HEK293 (cell line): ENCODE measurements around the gene C2orf66.

Experiments
- CTCF ChIA-PET: fragments of 350-600 bp; formaldehyde crosslinking; extraction: SDS; loops from one replicate; lab custom pipeline; 2021; ENCODE audit warnings: antibody characterized with exemption; lab: Yijun Ruan, JAX
- POLR2A ChIA-PET: fragments of 300-600 bp; formaldehyde crosslinking; extraction: SDS; loops from one replicate; lab custom pipeline; 2020; ENCODE audit warnings: antibody characterized with exemption, inconsistent platforms; lab: Yijun Ruan, JAX
- H3K27ac ChIP-seq: fragments of 200-500 bp; sonication (Bioruptor generic); 2 replicates; pipeline ENCODE4 v1.5.1; 2014; ENCODE audit warnings: low read depth, low read length, control low read depth, inconsistent platforms; ENCODE audit errors: extremely low read depth
- H3K36me3 ChIP-seq, 2 experiments: fragments of 200-500 bp in 1 of 2; sonication (Bioruptor generic) in 1 of 2; 1 replicate in 1 of 2; 2 replicates in 1 of 2; pipeline ENCODE4 v1.5.1; 2014 to 2017; ENCODE audit warnings: inconsistent platforms in 2 of 2, low read length in 2 of 2; ENCODE audit not compliant: control insufficient read depth in 2 of 2, insufficient read depth in 1 of 2
- H3K4me1 ChIP-seq: fragments of 200-500 bp; sonication (Bioruptor generic); 2 replicates; pipeline ENCODE4 v1.5.1; 2014; ENCODE audit warnings: mild to moderate bottlenecking, low read length, inconsistent platforms; ENCODE audit not compliant: control insufficient read depth, insufficient read depth
- H3K4me3 ChIP-seq: 2 replicates; pipeline ENCODE4 v1.5.1; 2011; ENCODE audit warnings: low read depth, mild to moderate bottlenecking, control low read depth, low read length, moderate library complexity
- H3K9me3 ChIP-seq: fragments of 200-500 bp; sonication (Bioruptor generic); 2 replicates; pipeline ENCODE4 v1.5.1; 2014; ENCODE audit warnings: low read depth, low read length, inconsistent platforms; ENCODE audit not compliant: control insufficient read depth, insufficient read depth
- BCL11B ChIP-seq: fragments of 450-650 bp; formaldehyde crosslinking; IDR thresholded peaks from 2 replicates; pipeline ENCODE4 v1.5.1; 2016; ENCODE audit warnings: low read depth, missing biosample characterization, missing genetic modification characterization
- BCL6B ChIP-seq: fragments of 450-650 bp; formaldehyde crosslinking; IDR thresholded peaks from 2 replicates; pipeline ENCODE4 v1.5.1; 2017; ENCODE audit warnings: missing biosample characterization, missing genetic modification characterization
- EGR2 ChIP-seq: fragments of 450-650 bp; formaldehyde crosslinking; IDR thresholded peaks from 2 replicates; pipeline ENCODE4 v1.5.1; 2016; ENCODE audit warnings: low read depth, missing biosample characterization, missing genetic modification characterization
- HIC1 ChIP-seq: fragments of 450-650 bp; formaldehyde crosslinking; IDR thresholded peaks from 2 replicates; pipeline ENCODE4 v1.5.1; 2016; ENCODE audit warnings: missing biosample characterization, missing genetic modification characterization
- KLF1 ChIP-seq: fragments of 450-650 bp; formaldehyde crosslinking; IDR thresholded peaks from 2 replicates; pipeline ENCODE4 v1.5.1; 2016; ENCODE audit warnings: missing biosample characterization, missing genetic modification characterization
- MZF1 ChIP-seq: fragments of 450-650 bp; formaldehyde crosslinking; IDR thresholded peaks from 2 replicates; pipeline ENCODE4 v1.5.1; 2017; ENCODE audit warnings: missing biosample characterization, missing genetic modification characterization, borderline replicate concordance
- OSR2 ChIP-seq: fragments of 450-650 bp; formaldehyde crosslinking; IDR thresholded peaks from 2 replicates; pipeline ENCODE4 v1.5.1; 2016; ENCODE audit warnings: missing biosample characterization, missing genetic modification characterization
- REPIN1 ChIP-seq: fragments of 450-650 bp; formaldehyde crosslinking; IDR thresholded peaks from 2 replicates; pipeline ENCODE4 v1.5.1; 2017; ENCODE audit warnings: missing biosample characterization, missing genetic modification characterization, low read depth
- YY1 ChIP-seq: fragments of 450-650 bp; formaldehyde crosslinking; IDR thresholded peaks from 2 replicates; pipeline ENCODE4 v1.5.1; 2018; ENCODE audit warnings: missing biosample characterization, missing genetic modification characterization
- YY2 ChIP-seq: fragments of 450-650 bp; formaldehyde crosslinking; IDR thresholded peaks from 2 replicates; pipeline ENCODE4 v1.5.1; 2016; ENCODE audit warnings: missing biosample characterization, missing genetic modification characterization
- ZBTB8A ChIP-seq: fragments of 450-650 bp; formaldehyde crosslinking; IDR thresholded peaks from 2 replicates; pipeline ENCODE4 v1.5.1; 2016; ENCODE audit warnings: missing biosample characterization, missing genetic modification characterization
- ZFP41 ChIP-seq: fragments of 450-650 bp; formaldehyde crosslinking; IDR thresholded peaks from 2 replicates; pipeline ENCODE4 v1.5.1; 2016; ENCODE audit warnings: missing biosample characterization, missing genetic modification characterization, borderline replicate concordance
- ZNF214 ChIP-seq: fragments of 450-650 bp; formaldehyde crosslinking; IDR thresholded peaks from 2 replicates; pipeline ENCODE4 v1.5.1; 2017; ENCODE audit warnings: missing biosample characterization, mild to moderate bottlenecking, missing genetic modification characterization, borderline replicate concordance
- ZNF221 ChIP-seq: fragments of 450-650 bp; formaldehyde crosslinking; IDR thresholded peaks from 2 replicates; pipeline ENCODE4 v1.5.1; 2017; ENCODE audit warnings: missing biosample characterization, missing genetic modification characterization, borderline replicate concordance
- ZNF280C ChIP-seq: fragments of 450-650 bp; formaldehyde crosslinking; IDR thresholded peaks from 2 replicates; pipeline ENCODE4 v1.5.1; 2016; ENCODE audit warnings: missing biosample characterization, missing genetic modification characterization
- ZNF416 ChIP-seq: fragments of 450-650 bp; formaldehyde crosslinking; IDR thresholded peaks from 2 replicates; pipeline ENCODE4 v1.5.1; 2016; ENCODE audit warnings: missing biosample characterization, missing genetic modification characterization
- ZNF585B ChIP-seq: fragments of 450-650 bp; formaldehyde crosslinking; IDR thresholded peaks from 2 replicates; pipeline ENCODE4 v1.5.1; 2016; ENCODE audit warnings: missing biosample characterization, missing genetic modification characterization
- ZNF639 ChIP-seq: fragments of 450-650 bp; formaldehyde crosslinking; IDR thresholded peaks from 2 replicates; pipeline ENCODE4 v1.5.1; 2016; ENCODE audit warnings: missing biosample characterization, missing genetic modification characterization
- ZNF785 ChIP-seq: fragments of 450-650 bp; formaldehyde crosslinking; IDR thresholded peaks from 2 replicates; pipeline ENCODE4 v1.5.1; 2016; ENCODE audit warnings: missing biosample characterization, missing genetic modification characterization
- ZNF830 ChIP-seq: fragments of 450-650 bp; IDR thresholded peaks from 2 replicates; pipeline ENCODE4 v1.5.0; 2018; ENCODE audit warnings: missing biosample characterization, missing genetic modification characterization, low read depth, mild to moderate bottlenecking, moderate library complexity
- TF ChIP-seq, protein P1 (sequence below): fragments of 450-650 bp; formaldehyde crosslinking; IDR thresholded peaks from 2 replicates; pipeline ENCODE4 v1.5.1; 2016; ENCODE audit warnings: missing biosample characterization, missing genetic modification characterization
- TF ChIP-seq, protein P2 (sequence below): fragments of 450-650 bp; formaldehyde crosslinking; IDR thresholded peaks from 2 replicates; pipeline ENCODE4 v1.5.1; 2016; ENCODE audit warnings: missing biosample characterization, missing genetic modification characterization

Gene C2orf66

GRCh38 chr2:196808083-196808665, 981 bp downstream of the C2orf66 start:
- Histone ChIP-seq H3K27ac (no peak overlapping the region), H3K4me1 (no peaks in the 10 kb centered on the region), H3K36me3 (no peaks in the 10 kb centered on the region), H3K4me3 (no peak overlapping the region), H3K9me3 (no peaks in the 10 kb centered on the region)
- POLR2A ChIA-PET: no interaction called here
- no peak for TF ChIP-seq ZNF221 (tag by site-specific recombination)
- TF ChIP-seq, protein P1, sequence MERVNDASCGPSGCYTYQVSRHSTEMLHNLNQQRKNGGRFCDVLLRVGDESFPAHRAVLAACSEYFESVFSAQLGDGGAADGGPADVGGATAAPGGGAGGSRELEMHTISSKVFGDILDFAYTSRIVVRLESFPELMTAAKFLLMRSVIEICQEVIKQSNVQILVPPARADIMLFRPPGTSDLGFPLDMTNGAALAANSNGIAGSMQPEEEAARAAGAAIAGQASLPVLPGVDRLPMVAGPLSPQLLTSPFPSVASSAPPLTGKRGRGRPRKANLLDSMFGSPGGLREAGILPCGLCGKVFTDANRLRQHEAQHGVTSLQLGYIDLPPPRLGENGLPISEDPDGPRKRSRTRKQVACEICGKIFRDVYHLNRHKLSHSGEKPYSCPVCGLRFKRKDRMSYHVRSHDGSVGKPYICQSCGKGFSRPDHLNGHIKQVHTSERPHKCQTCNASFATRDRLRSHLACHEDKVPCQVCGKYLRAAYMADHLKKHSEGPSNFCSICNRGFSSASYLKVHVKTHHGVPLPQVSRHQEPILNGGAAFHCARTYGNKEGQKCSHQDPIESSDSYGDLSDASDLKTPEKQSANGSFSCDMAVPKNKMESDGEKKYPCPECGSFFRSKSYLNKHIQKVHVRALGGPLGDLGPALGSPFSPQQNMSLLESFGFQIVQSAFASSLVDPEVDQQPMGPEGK (tag by site-specific recombination): no peak
- no peak for TF ChIP-seq HIC1 (tag by site-specific recombination)
- TF ChIP-seq ZNF280C (tag by site-specific recombination): no peak
- no peak for TF ChIP-seq YY1 (tag by site-specific recombination)
- TF ChIP-seq ZFP41 (tag by site-specific recombination): no peak
- no peak for TF ChIP-seq ZNF214 (tag by site-specific recombination)
- CTCF ChIA-PET: interaction anchor here (0.8 kb wide), 1 partner anchor 510 kb away, joined by 3 read pairs; no protein-coding TSS in a partner anchor

GRCh38 chr2:196804381-196804780, 4.8 kb downstream of the C2orf66 start:
- no peak overlapping the region for H3K27ac ChIP-seq
- H3K9me3 ChIP-seq: no peaks in the 10 kb centered on the region
- POLR2A ChIA-PET: no interaction called here
- H3K4me3 ChIP-seq: no peak overlapping the region
- CTCF ChIA-PET: interaction anchor here (0.6 kb wide), 1 partner anchor 319 kb away, joined by 3 read pairs; no protein-coding TSS in a partner anchor
- H3K36me3 ChIP-seq: no peaks in the 10 kb centered on the region
- no peaks in the 10 kb centered on the region for H3K4me1 ChIP-seq
- no peak for TF ChIP-seq ZNF416 (tag by site-specific recombination)
- no peak for TF ChIP-seq OSR2 (tag by site-specific recombination)
- no peak for TF ChIP-seq ZNF830 (tag by site-specific recombination)
- no peak for TF ChIP-seq ZNF585B
- TF ChIP-seq BCL6B (tag by site-specific recombination): no peak
- TF ChIP-seq ZNF785 (tag by site-specific recombination): no peak
- no peak for TF ChIP-seq REPIN1
- no peak for TF ChIP-seq MZF1
- TF ChIP-seq ZBTB8A (tag by site-specific recombination): no peak
- TF ChIP-seq, protein P2, sequence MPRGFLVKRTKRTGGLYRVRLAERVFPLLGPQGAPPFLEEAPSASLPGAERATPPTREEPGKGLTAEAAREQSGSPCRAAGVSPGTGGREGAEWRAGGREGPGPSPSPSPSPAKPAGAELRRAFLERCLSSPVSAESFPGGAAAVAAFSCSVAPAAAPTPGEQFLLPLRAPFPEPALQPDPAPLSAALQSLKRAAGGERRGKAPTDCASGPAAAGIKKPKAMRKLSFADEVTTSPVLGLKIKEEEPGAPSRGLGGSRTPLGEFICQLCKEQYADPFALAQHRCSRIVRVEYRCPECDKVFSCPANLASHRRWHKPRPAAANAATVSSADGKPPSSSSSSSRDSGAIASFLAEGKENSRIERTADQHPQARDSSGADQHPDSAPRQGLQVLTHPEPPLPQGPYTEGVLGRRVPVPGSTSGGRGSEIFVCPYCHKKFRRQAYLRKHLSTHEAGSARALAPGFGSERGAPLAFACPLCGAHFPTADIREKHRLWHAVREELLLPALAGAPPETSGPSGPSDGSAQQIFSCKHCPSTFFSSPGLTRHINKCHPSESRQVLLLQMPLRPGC: no peak
- TF ChIP-seq KLF1 (tag by site-specific recombination): no peak
- TF ChIP-seq YY1 (tag by site-specific recombination): no peak
- TF ChIP-seq BCL11B (tag by site-specific recombination): no peak
- TF ChIP-seq YY2: no peak
- no peak for TF ChIP-seq EGR2 (tag by site-specific recombination)
- no peak for TF ChIP-seq ZNF639 (tag by site-specific recombination)
